ENCODE results near the gene C5orf15. TPM values are rescaled to one million over a fixed set of nuclear protein-coding genes. Genes with fewer than 3 reads are reported as not detected.
A peak's percentile ranks its signal among the peaks of the same experiment; 100 is the strongest.

C5orf15 gene
- total RNA-seq, 4 donors from 2014 or later = 26.0 to 64.8 (median 35.4) TPM

DNA sequence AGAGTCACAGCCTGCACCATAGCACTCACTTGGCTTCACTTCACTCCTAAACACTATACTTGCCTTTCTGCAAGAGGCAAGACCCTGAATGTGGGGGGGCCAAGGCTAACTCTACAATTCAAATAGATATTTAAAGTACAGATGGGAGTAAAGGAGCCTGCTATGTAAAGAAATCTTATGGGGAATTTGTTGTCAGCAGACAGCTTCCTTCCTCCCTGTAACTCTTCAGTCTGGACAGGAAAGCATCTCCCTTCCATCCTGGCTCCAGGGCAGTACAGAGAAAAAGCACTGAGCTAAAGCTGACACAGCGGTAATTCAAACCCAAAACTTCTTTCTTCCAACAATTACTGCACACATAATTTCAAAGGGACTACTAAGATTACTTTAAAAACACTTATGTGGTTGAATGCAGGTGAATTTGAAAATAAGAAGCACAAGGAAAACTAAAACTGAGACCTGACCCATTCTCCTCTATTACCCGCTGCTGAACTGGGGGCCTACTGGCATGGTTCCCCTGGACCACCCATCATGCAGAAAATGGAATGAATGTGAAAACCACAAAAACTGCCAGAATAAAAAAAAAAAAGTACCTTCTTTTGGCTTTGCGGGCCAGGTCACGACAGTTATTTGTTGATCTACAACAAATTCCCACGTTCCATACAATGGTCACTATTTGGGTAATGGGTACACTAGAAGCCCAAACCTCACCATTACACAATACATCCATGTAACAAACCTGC is 22.9 kb upstream of the C5orf15 start:
- no peak for TF ChIP-seq POLR2A (IDR thresholded peaks at IDR 0.05)
- TF ChIP-seq, protein P1, sequence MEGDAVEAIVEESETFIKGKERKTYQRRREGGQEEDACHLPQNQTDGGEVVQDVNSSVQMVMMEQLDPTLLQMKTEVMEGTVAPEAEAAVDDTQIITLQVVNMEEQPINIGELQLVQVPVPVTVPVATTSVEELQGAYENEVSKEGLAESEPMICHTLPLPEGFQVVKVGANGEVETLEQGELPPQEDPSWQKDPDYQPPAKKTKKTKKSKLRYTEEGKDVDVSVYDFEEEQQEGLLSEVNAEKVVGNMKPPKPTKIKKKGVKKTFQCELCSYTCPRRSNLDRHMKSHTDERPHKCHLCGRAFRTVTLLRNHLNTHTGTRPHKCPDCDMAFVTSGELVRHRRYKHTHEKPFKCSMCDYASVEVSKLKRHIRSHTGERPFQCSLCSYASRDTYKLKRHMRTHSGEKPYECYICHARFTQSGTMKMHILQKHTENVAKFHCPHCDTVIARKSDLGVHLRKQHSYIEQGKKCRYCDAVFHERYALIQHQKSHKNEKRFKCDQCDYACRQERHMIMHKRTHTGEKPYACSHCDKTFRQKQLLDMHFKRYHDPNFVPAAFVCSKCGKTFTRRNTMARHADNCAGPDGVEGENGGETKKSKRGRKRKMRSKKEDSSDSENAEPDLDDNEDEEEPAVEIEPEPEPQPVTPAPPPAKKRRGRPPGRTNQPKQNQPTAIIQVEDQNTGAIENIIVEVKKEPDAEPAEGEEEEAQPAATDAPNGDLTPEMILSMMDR (IDR thresholded peaks at IDR 0.05) = no peak
- peak in 1 of 2 donors; percentile 18 for DNase-seq (ENCODE audit: low spot score in 2 of 2)
- no peak overlapping the region for H3K4me3 ChIP-seq (ENCODE audit: low read depth, poor library complexity, severe bottlenecking)
- intact Hi-C loops (cut with DNase I; ENCODE audit: low total_unique reads) = no loop called here
- 92 to 96% methylated on average over 5 of the region's 5 CpGs for WGBS, 2 donors

DNA sequence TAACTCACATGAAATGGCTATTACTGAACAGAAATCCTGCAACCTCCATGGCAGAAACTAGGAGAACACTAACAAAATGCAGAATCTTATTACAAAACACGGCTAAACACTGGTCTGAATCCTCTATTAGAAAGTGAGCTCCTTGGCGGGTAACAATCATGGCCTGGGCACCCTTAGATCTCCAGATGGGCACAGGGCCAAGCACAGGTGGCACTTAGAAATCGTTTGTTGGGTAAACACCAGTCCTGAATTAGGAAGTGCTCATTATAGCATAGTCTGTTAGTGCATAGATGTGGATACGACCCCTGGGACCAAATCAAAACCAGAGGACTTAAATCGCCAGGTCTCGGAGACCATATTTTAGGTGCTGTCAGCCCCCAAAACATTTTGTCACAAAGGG is 22.0 kb upstream of the C5orf15 start:
- peak in 1 of 2 donors; percentile 54 for DNase-seq (ENCODE audit: low spot score in 2 of 2)
- intact Hi-C loops (cut with DNase I; ENCODE audit: low total_unique reads) = no loop called here
- WGBS, 2 donors = 79 to 81% methylated on average over 6 of the region's 6 CpGs
- no peak overlapping the region for H3K4me3 ChIP-seq (ENCODE audit: low read depth, poor library complexity, severe bottlenecking)
- TF ChIP-seq, protein P1 (IDR thresholded peaks at IDR 0.05) = no peak
- TF ChIP-seq POLR2A (IDR thresholded peaks at IDR 0.05) = no peak

DNA sequence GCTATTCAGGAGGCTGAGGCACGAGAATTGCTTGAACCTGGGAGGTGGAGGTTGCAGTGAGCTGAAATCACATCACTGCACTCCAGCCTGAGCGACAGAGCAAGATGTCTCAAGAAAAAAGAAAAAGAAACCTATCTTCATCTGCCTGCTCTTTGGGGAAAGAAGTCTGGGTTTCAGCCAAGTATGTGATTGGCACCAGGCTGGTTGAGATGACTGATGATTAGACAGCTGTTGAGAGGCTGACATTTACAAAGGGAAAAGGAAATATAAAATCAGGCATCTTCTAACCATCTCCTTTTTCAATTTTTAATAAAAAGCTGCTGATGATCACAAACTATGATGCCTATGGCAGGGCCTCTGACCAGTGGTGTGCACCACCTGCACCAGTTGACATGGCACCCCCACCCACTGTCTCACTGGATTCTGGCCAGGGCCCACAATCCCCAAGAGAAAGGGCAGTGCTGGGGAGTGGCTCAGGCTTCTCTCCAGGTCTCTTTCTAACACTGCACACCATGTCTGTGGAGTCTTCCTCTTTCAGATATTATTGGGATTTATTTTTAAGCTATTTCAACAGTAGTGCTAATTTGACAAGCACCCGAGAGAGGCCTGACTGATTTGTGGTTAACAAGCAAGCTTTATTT is 17.2 kb upstream of the C5orf15 start:
- WGBS, 2 donors = 83 to 89% methylated on average over 3 of the region's 3 CpGs
- intact Hi-C loops (cut with DNase I; ENCODE audit: low total_unique reads) = loop anchor here (10.0 kb wide), 1 partner anchor 871 kb away; no protein-coding TSS in a partner anchor
- TF ChIP-seq, protein P1 (IDR thresholded peaks at IDR 0.05) = no peak
- TF ChIP-seq POLR2A (IDR thresholded peaks at IDR 0.05) = no peak
- no peak overlapping the region for H3K4me3 ChIP-seq (ENCODE audit: low read depth, poor library complexity, severe bottlenecking)
- DNase-seq (ENCODE audit: low spot score in 2 of 2) = peak in 1 of 2 donors; percentile 68

DNA sequence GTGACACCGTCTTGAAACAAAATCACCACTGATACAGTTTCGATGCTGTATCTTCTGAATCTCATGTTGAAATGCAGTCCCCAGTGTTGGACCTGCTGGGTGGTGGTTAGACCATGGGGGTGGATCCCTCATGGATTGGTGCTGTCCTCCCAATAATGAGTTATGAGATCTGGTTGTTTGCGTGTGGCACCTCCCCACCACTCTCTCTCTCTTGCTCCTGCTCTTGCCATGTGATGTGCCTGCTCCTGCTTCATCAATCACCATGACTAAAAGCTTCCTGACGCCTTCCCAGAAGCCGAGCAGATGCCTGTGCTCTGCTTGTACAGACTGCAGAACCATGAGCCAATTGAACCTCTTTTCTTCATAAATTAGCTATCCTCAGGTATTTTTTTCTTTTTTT is 15.2 kb upstream of the C5orf15 start:
- DNase-seq (ENCODE audit: low spot score in 2 of 2) = no peak
- intact Hi-C loops (cut with DNase I; ENCODE audit: low total_unique reads) = loop anchor here (10.0 kb wide), 1 partner anchor 869 kb away; no protein-coding TSS in a partner anchor
- TF ChIP-seq POLR2A (IDR thresholded peaks at IDR 0.05) = no peak
- TF ChIP-seq, protein P1 (IDR thresholded peaks at IDR 0.05) = no peak
- WGBS, 2 donors = 83 to 84% methylated on average over 5 of the region's 5 CpGs
- H3K4me3 ChIP-seq (ENCODE audit: low read depth, poor library complexity, severe bottlenecking) = no peak overlapping the region

DNA sequence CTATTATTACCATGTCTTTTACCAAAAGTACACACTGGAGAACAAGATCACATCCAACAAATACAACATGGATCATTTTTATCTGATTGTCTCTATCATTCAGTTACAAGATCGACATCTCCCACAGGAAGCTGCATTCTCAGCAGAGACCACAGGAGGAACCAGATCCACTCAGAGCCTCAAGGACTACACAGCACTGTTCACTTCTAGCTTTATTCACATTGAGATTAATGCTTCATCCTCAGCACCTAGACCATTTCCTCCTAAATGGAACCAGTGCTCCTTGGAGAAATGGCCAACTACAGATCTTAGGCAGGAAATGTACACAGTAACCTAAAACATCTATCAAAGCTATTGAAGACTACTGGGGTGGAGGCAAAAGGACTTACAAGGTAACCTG is 13.3 kb upstream of the C5orf15 start:
- DNase-seq (ENCODE audit: low spot score in 2 of 2) = no peak
- intact Hi-C loops (cut with DNase I; ENCODE audit: low total_unique reads) = loop anchor here (10.0 kb wide), 1 partner anchor 867 kb away; no protein-coding TSS in a partner anchor
- TF ChIP-seq POLR2A (IDR thresholded peaks at IDR 0.05) = no peak
- TF ChIP-seq, protein P1 (IDR thresholded peaks at IDR 0.05) = no peak
- H3K4me3 ChIP-seq (ENCODE audit: low read depth, poor library complexity, severe bottlenecking) = no peak overlapping the region
- WGBS, 2 donors = 69 to 77% methylated on average over 1 of the region's 1 CpG

Measured in lower leg skin (tissue), 4 donors.